ENCODE measurements around the gene PCGF2.

PCGF2 gene

DNA sequence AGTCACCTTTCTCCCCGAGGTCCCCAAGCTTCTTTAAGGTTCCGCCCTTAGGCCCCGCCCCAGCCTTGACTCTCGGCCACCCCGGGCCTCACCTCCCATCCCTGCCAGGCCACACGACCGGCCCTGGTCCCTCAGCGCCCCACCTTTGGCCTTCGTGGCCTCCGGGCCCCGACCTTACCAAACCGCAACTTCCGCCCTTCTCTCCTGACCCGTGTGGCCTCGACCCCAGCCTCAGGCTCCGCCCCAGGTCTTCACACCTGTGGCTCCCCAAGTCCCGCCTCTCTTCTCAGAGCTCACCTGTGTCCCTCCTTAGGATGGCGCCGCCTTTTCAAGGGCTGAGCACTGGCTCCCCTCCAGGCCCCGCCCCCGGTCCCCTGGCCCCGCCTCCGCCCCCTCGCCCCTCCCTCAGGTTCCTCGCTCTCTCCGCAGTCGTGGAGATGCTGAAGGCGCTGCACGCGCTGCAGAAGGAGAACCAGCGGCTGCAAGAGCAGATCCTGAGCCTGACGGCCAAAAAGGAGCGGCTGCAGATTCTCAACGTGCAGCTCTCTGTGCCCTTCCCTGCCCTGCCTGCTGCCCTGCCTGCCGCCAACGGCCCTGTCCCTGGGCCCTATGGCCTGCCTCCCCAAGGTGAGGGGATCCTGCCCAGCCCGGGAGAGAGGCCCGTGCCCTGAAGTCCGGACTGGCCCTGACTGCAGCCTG, 28.0 kb downstream of the PCGF2 start:
- no peaks in the 10 kb centered on the region for H3K27me3 ChIP-seq (ENCODE audit: control insufficient read depth in 1 of 2, insufficient read depth in 2 of 2, low read length in 2 of 2)
- H3K9me3 ChIP-seq (ENCODE audit: control insufficient read depth in 1 of 2, low read length in 2 of 2), result no peaks in the 10 kb centered on the region
- peaks cover 33 to 56% of the 10 kb centered on the region in 2 donors for H3K36me3 ChIP-seq (ENCODE audit: control insufficient read depth in 1 of 2, insufficient read depth in 2 of 2, low read length in 2 of 2)
- H3K4me3 ChIP-seq (ENCODE audit: low read depth in 1 of 2, low read length in 2 of 2), result no peak overlapping the region
- H3K9ac ChIP-seq (ENCODE audit: low read depth in 1 of 2, low read length in 2 of 2), result no peak overlapping the region
- peaks cover 18 to 19% of the 10 kb centered on the region in 2 donors for H3K4me1 ChIP-seq (ENCODE audit: control insufficient read depth in 1 of 2, insufficient read depth in 2 of 2, low read length in 2 of 2)
- no peak overlapping the region for H3K27ac ChIP-seq (ENCODE audit: low read depth, low read length)

DNA sequence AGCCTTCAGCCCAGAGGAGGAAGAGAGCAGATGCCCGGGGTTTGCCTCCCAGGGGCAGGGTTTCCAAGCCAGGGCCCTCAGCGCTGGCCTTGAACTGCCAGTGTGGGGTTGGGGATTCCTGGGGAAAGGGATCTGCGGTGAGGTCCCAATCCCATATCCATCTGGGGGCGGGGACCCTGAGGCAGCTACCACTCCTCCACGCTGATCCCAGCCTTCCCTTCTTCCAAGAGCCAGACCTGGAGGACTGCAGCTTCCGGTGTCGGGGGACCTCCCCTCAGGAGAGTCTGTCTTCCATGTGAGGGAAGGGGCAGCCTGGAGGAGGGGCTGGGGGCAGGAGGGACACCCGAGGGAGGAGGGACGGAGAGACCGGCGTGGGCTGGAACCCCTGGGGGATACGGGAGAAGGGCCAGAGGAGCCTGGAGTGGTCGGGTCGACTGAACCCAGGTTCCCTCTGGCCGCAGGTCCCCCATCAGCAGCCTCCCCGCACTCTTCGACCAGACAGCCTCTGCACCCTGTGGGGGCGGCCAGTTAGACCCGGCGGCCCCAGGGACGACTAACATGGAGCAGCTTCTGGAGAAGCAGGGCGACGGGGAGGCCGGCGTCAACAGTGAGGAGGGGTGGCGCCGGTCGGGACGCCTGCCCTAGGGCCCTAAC, 28.7 kb downstream of the PCGF2 start:
- Histone ChIP-seq H3K9ac (ENCODE audit: low read depth in 1 of 2, low read length in 2 of 2) (peak overlapping the region in 1 of 2 donors; percentile 4), H3K9me3 (ENCODE audit: control insufficient read depth in 1 of 2, low read length in 2 of 2) (no peaks in the 10 kb centered on the region), H3K36me3 (ENCODE audit: control insufficient read depth in 1 of 2, insufficient read depth in 2 of 2, low read length in 2 of 2) (peaks cover 30 to 61% of the 10 kb centered on the region in 2 donors), H3K4me3 (ENCODE audit: low read depth in 1 of 2, low read length in 2 of 2) (peak overlapping the region in 1 of 2 donors; percentile 1), H3K27me3 (ENCODE audit: control insufficient read depth in 1 of 2, insufficient read depth in 2 of 2, low read length in 2 of 2) (no peaks in the 10 kb centered on the region), H3K27ac (ENCODE audit: low read depth, low read length) (no peak overlapping the region), H3K4me1 (ENCODE audit: control insufficient read depth in 1 of 2, insufficient read depth in 2 of 2, low read length in 2 of 2) (peaks cover 11 to 12% of the 10 kb centered on the region in 2 donors)

DNA sequence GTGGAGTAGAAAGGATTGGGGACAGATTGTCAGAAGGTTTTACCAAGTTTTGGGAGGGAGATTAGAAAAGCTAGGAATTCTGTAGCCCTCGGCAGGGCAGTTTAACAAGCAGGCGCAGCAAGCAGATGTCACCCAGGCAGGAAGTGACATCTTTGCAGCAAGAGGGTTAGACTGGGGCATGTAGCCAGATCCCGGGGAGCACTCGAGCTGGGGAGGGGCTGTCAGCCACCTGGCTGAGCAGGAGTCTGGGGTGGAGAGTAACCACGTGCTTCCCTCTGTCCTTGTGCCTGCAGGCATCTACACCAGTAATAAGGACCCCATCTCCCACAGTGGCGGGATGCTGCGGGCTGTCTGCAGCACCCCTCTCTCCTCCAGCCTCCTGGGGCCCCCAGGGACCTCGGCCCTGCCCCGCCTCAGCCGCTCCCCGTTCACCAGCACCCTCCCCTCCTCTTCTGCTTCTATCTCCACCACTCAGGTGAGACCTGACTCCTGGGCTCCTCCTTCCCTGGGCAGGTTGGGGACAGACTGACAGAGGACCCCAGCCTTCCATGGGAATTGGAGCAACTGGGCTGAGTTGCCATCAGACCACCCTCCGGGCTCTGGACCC, 30.9 kb downstream of the PCGF2 start:
- Histone ChIP-seq H3K27me3 (ENCODE audit: control insufficient read depth in 1 of 2, insufficient read depth in 2 of 2, low read length in 2 of 2) (no peaks in the 10 kb centered on the region), H3K9me3 (ENCODE audit: control insufficient read depth in 1 of 2, low read length in 2 of 2) (no peaks in the 10 kb centered on the region), H3K4me3 (ENCODE audit: low read depth in 1 of 2, low read length in 2 of 2) (no peak overlapping the region), H3K9ac (ENCODE audit: low read depth in 1 of 2, low read length in 2 of 2) (no peak overlapping the region), H3K36me3 (ENCODE audit: control insufficient read depth in 1 of 2, insufficient read depth in 2 of 2, low read length in 2 of 2) (peaks cover 38 to 78% of the 10 kb centered on the region in 2 donors), H3K27ac (ENCODE audit: low read depth, low read length) (no peak overlapping the region), H3K4me1 (ENCODE audit: control insufficient read depth in 1 of 2, insufficient read depth in 2 of 2, low read length in 2 of 2) (peaks cover 9% of the 10 kb centered on the region in 2 donors)

GRCh38 chr17:38716368-38717005, 31.6 kb downstream of the PCGF2 start:
- Histone ChIP-seq H3K9me3 (ENCODE audit: control insufficient read depth in 1 of 2, low read length in 2 of 2) (no peaks in the 10 kb centered on the region), H3K27ac (ENCODE audit: low read depth, low read length) (no peak overlapping the region), H3K9ac (ENCODE audit: low read depth in 1 of 2, low read length in 2 of 2) (no peak overlapping the region), H3K4me1 (ENCODE audit: control insufficient read depth in 1 of 2, insufficient read depth in 2 of 2, low read length in 2 of 2) (peaks cover 9% of the 10 kb centered on the region in 2 donors), H3K27me3 (ENCODE audit: control insufficient read depth in 1 of 2, insufficient read depth in 2 of 2, low read length in 2 of 2) (no peaks in the 10 kb centered on the region), H3K4me3 (ENCODE audit: low read depth in 1 of 2, low read length in 2 of 2) (no peak overlapping the region), H3K36me3 (ENCODE audit: control insufficient read depth in 1 of 2, insufficient read depth in 2 of 2, low read length in 2 of 2) (peaks cover 36 to 84% of the 10 kb centered on the region in 2 donors)

DNA sequence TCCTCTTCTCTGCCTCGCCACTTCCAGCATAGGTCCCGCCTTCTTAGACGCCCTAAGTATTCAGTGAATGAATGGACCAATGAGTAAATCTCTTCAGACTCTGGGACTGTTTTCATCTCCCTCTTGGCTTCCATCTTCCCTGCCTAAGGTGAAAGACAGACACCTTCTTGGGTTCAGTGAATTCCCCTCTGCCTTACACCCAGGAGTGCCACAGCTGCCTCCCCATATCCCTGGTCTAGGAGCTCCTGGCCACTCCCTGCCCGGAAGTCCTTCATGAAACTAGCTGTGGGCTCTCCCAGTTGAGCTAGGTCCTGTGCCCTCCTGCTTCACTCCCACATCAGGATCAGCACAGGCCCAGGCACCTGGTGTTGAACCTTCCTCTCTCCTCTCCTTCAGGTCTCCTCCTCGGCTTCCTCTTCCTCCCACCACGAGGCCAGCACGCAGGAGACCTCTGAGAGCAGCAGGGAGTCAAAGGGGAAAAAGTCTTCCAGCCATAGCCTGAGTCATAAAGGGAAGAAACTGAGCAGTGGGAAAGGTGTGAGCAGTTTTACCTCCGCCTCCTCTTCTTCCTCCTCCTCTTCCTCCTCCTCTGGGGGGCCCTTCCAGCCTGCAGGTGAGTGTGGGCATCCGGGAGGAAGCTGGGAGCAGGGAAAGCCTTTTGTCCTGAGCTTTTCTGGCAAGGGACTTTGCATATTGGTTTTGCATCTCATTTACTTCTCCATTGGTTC, 32.8 kb downstream of the PCGF2 start:
- Histone ChIP-seq H3K27me3 (ENCODE audit: control insufficient read depth in 1 of 2, insufficient read depth in 2 of 2, low read length in 2 of 2) (no peaks in the 10 kb centered on the region), H3K4me1 (ENCODE audit: control insufficient read depth in 1 of 2, insufficient read depth in 2 of 2, low read length in 2 of 2) (peaks cover 9% of the 10 kb centered on the region in 2 donors), H3K9ac (ENCODE audit: low read depth in 1 of 2, low read length in 2 of 2) (no peak overlapping the region), H3K27ac (ENCODE audit: low read depth, low read length) (no peak overlapping the region), H3K36me3 (ENCODE audit: control insufficient read depth in 1 of 2, insufficient read depth in 2 of 2, low read length in 2 of 2) (peaks cover 32 to 85% of the 10 kb centered on the region in 2 donors), H3K9me3 (ENCODE audit: control insufficient read depth in 1 of 2, low read length in 2 of 2) (no peaks in the 10 kb centered on the region), H3K4me3 (ENCODE audit: low read depth in 1 of 2, low read length in 2 of 2) (no peak overlapping the region)

- H3K9ac ChIP-seq (ENCODE audit: low read depth in 1 of 2, low read length in 2 of 2), result no peak overlapping the region
- peaks cover 5 to 8% of the 10 kb centered on the region in 2 donors for H3K4me1 ChIP-seq (ENCODE audit: control insufficient read depth in 1 of 2, insufficient read depth in 2 of 2, low read length in 2 of 2)
- H3K4me3 ChIP-seq (ENCODE audit: low read depth in 1 of 2, low read length in 2 of 2), result no peak overlapping the region
- no peaks in the 10 kb centered on the region for H3K27me3 ChIP-seq (ENCODE audit: control insufficient read depth in 1 of 2, insufficient read depth in 2 of 2, low read length in 2 of 2)
- H3K9me3 ChIP-seq (ENCODE audit: control insufficient read depth in 1 of 2, low read length in 2 of 2), result no peaks in the 10 kb centered on the region
- H3K27ac ChIP-seq (ENCODE audit: low read depth, low read length), result no peak overlapping the region
- peaks cover 44 to 93% of the 10 kb centered on the region in 2 donors for H3K36me3 ChIP-seq (ENCODE audit: control insufficient read depth in 1 of 2, insufficient read depth in 2 of 2, low read length in 2 of 2)
These were observed 34.6 kb downstream of the PCGF2 start for GRCh38 chr17:38713456-38714075.

GRCh38 chr17:38712593-38712992, 35.5 kb downstream of the PCGF2 start:
- peaks cover 46 to 95% of the 10 kb centered on the region in 2 donors for H3K36me3 ChIP-seq (ENCODE audit: control insufficient read depth in 1 of 2, insufficient read depth in 2 of 2, low read length in 2 of 2)
- H3K9me3 ChIP-seq (ENCODE audit: control insufficient read depth in 1 of 2, low read length in 2 of 2), result no peaks in the 10 kb centered on the region

GRCh38 chr17:38711792-38712571, 36.2 kb downstream of the PCGF2 start:
- Histone ChIP-seq H3K4me1 (ENCODE audit: control insufficient read depth in 1 of 2, insufficient read depth in 2 of 2, low read length in 2 of 2) (peaks cover 14 to 17% of the 10 kb centered on the region in 2 donors), H3K9me3 (ENCODE audit: control insufficient read depth in 1 of 2, low read length in 2 of 2) (no peaks in the 10 kb centered on the region), H3K9ac (ENCODE audit: low read depth in 1 of 2, low read length in 2 of 2) (no peak overlapping the region), H3K36me3 (ENCODE audit: control insufficient read depth in 1 of 2, insufficient read depth in 2 of 2, low read length in 2 of 2) (peaks cover 42 to 95% of the 10 kb centered on the region in 2 donors), H3K27ac (ENCODE audit: low read depth, low read length) (no peak overlapping the region), H3K4me3 (ENCODE audit: low read depth in 1 of 2, low read length in 2 of 2) (no peak overlapping the region), H3K27me3 (ENCODE audit: control insufficient read depth in 1 of 2, insufficient read depth in 2 of 2, low read length in 2 of 2) (no peaks in the 10 kb centered on the region)

More at GRCh38 chr17:38712593-38712992, 35.5 kb downstream of the PCGF2 start:
- Histone ChIP-seq H3K4me3 (ENCODE audit: low read depth in 1 of 2, low read length in 2 of 2) (no peak overlapping the region), H3K27me3 (ENCODE audit: control insufficient read depth in 1 of 2, insufficient read depth in 2 of 2, low read length in 2 of 2) (no peaks in the 10 kb centered on the region), H3K9ac (ENCODE audit: low read depth in 1 of 2, low read length in 2 of 2) (no peak overlapping the region), H3K4me1 (ENCODE audit: control insufficient read depth in 1 of 2, insufficient read depth in 2 of 2, low read length in 2 of 2) (peaks cover 8 to 11% of the 10 kb centered on the region in 2 donors), H3K27ac (ENCODE audit: low read depth, low read length) (no peak overlapping the region)

DNA sequence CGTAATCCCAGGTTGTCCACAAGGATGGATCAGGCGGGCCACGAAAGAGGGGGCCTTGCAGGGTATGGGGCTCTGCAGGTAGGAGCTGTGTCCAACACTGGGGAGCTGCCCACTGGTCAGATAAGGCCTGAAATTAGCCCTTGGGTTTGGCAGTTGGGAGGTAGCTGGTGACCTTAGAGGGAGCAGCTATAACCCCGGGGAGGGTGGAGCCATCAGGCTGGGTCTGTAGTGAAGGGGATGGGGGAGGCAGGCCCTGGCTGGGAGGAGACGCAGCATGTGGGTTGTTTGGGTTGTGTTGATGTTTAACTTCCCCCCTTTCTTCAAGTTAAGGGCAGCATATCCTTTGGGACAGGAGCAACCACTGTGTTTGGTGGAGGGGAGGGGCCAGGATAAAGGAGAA, 37.2 kb downstream of the PCGF2 start:
- no peak overlapping the region for H3K4me3 ChIP-seq (ENCODE audit: low read depth in 1 of 2, low read length in 2 of 2)
- no peaks in the 10 kb centered on the region for H3K9me3 ChIP-seq (ENCODE audit: control insufficient read depth in 1 of 2, low read length in 2 of 2)
- H3K27ac ChIP-seq (ENCODE audit: low read depth, low read length), result no peak overlapping the region
- H3K27me3 ChIP-seq (ENCODE audit: control insufficient read depth in 1 of 2, insufficient read depth in 2 of 2, low read length in 2 of 2), result no peaks in the 10 kb centered on the region
- H3K4me1 ChIP-seq (ENCODE audit: control insufficient read depth in 1 of 2, insufficient read depth in 2 of 2, low read length in 2 of 2), result peaks cover 20 to 21% of the 10 kb centered on the region in 2 donors
- H3K36me3 ChIP-seq (ENCODE audit: control insufficient read depth in 1 of 2, insufficient read depth in 2 of 2, low read length in 2 of 2), result peaks cover 39 to 87% of the 10 kb centered on the region in 2 donors
- H3K9ac ChIP-seq (ENCODE audit: low read depth in 1 of 2, low read length in 2 of 2), result no peak overlapping the region

Measured in duodenal mucosa (tissue), 2 donors.